ENCODE results near the gene ADCY1. TPM values are rescaled to one million over a fixed set of nuclear protein-coding genes. Genes with fewer than 3 reads are reported as not detected.
A peak's percentile ranks its signal among the peaks of the same experiment; 100 is the strongest.

The ADCY1 gene
- total RNA-seq, 4 donors from 2014 or later: under 0.01 to 1.5 (median 0.18) TPM

DNA sequence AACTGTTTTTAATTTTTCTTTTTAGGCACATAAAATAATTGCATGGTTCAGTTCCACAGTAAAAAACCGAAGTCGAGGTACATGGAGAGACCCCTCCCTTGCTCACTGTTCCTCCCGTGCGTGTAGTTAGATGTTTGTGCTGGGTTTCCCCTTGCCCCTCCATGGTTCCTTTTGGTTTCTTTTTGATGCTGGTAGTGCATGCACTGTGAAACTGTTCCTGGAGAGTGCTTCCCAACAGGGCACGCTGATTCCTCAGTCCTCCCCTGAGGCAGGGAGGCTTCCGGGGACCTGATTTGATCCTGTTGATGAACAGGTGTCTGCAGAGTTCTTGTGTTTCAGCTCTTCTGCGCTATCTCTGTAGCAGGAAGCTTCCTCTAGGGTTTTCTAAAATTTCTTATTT, 69.5 kb downstream of the ADCY1 start:
- H3K4me1 ChIP-seq: no peaks in the 10 kb centered on the region
- H3K27me3 ChIP-seq: no peaks in the 10 kb centered on the region
- TF ChIP-seq, protein P1, sequence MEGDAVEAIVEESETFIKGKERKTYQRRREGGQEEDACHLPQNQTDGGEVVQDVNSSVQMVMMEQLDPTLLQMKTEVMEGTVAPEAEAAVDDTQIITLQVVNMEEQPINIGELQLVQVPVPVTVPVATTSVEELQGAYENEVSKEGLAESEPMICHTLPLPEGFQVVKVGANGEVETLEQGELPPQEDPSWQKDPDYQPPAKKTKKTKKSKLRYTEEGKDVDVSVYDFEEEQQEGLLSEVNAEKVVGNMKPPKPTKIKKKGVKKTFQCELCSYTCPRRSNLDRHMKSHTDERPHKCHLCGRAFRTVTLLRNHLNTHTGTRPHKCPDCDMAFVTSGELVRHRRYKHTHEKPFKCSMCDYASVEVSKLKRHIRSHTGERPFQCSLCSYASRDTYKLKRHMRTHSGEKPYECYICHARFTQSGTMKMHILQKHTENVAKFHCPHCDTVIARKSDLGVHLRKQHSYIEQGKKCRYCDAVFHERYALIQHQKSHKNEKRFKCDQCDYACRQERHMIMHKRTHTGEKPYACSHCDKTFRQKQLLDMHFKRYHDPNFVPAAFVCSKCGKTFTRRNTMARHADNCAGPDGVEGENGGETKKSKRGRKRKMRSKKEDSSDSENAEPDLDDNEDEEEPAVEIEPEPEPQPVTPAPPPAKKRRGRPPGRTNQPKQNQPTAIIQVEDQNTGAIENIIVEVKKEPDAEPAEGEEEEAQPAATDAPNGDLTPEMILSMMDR (IDR thresholded peaks at IDR 0.05): no peak
- TF ChIP-seq POLR2A (IDR thresholded peaks at IDR 0.05): no peak
- H3K36me3 ChIP-seq: no peaks in the 10 kb centered on the region
- no peak overlapping the region for H3K4me3 ChIP-seq
- no peak overlapping the region for H3K27ac ChIP-seq
- DNase-seq: no peak
- no peaks in the 10 kb centered on the region for H3K9me3 ChIP-seq

DNA sequence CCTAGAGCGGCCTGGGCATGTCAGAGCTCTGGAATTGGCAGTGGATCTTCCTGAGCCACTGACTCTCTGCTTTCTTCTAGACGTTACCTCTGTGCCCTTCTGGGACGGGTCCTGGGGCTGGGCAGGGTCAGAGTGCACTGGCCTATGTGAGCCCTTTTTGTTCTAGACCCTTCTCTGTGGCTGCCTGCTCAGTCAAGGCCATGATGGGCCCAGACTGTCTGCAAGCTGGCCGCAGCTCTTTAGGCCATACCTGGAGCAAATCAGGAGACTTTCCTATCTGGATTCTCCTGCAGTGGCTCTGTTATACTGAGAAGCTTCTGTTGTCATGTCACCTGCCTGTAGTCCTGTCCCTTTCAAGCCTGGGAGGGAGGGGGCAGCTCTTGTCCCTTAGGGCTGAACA, 70.1 kb downstream of the ADCY1 start:
- no peak for DNase-seq
- Histone ChIP-seq H3K4me1 (no peaks in the 10 kb centered on the region), H3K4me3 (no peak overlapping the region), H3K27ac (no peak overlapping the region), H3K27me3 (no peaks in the 10 kb centered on the region), H3K9me3 (no peaks in the 10 kb centered on the region), H3K36me3 (no peaks in the 10 kb centered on the region)
- TF ChIP-seq, protein P1 (IDR thresholded peaks at IDR 0.05): no peak
- TF ChIP-seq POLR2A (IDR thresholded peaks at IDR 0.05): no peak

DNA sequence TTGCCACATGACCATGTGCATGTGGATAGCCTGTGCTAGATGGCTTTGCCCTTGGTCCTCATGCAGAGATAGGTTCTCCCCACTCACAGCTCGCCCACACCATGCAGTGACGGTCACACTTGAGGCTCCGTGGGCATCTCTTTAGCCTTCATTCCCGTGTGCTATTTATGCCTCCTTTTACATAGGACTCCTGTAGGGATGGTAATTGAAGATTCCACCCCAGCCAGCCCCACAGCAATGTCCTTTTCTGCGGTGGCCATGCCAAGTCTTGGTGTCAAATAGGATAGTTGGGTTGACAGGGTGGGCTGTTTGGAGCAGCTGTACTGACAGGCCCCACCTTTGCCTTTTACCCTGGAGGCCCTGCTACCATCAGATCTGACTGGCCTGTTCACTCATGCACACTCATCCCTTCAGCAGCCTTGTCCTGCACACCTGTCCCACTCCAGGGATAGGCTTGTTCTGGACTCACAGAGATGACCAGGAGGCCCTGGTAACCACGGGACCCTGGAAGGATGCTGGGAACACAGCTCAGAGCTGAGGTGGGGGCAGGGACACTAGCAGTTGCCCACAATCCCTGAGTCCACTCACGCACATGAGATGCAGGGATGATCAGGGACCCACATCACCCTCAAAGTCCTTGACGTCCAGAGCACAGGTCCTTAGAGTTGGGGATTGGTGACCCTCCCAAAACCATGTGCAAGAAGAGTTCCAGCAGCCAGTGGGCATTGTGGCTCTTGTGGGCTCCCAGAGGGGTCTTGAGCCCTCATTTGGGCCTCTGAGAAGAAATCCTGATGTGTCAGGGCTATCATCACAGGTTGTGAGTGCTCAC, 71.2 kb downstream of the ADCY1 start:
- Histone ChIP-seq H3K36me3 (no peaks in the 10 kb centered on the region), H3K27me3 (no peaks in the 10 kb centered on the region), H3K4me3 (no peak overlapping the region), H3K9me3 (no peaks in the 10 kb centered on the region), H3K27ac (no peak overlapping the region), H3K4me1 (no peaks in the 10 kb centered on the region)
- DNase-seq: no peak
- TF ChIP-seq, protein P1 (IDR thresholded peaks at IDR 0.05): no peak
- TF ChIP-seq POLR2A (IDR thresholded peaks at IDR 0.05): no peak

DNA sequence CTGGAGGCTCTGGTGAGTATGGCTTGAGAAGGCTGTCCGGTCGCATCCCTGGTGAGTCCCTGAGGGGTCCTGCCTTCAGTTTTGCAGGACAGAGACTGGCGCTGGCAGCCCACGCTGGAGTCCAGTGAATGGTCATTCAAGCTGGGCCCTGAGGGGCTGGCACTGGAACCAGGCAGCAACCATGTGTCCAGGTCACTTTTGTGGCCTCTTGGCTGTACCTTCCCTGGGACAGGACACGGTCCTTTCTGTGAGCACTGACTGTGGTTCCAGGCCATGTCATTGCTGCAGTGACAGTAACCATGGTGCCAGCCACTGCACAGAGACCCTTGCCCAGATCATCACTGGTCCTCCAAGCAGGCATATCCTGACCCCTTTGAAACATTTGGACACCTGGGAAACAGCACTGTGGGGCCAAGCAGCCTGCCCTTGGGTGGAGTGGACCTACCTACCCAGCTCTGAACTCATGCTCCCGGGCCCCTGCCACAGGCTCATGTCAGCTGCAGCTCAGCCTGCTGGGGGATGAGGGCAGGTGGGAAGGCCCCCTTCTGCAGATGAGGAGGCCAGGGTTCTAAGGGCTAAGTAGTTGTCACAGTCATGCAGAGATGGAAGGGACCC, 72.1 kb downstream of the ADCY1 start:
- no peaks in the 10 kb centered on the region for H3K36me3 ChIP-seq
- H3K4me3 ChIP-seq: no peak overlapping the region
- no peaks in the 10 kb centered on the region for H3K4me1 ChIP-seq
- no peak overlapping the region for H3K27ac ChIP-seq
- TF ChIP-seq POLR2A (IDR thresholded peaks at IDR 0.05): no peak
- TF ChIP-seq, protein P1 (IDR thresholded peaks at IDR 0.05): no peak
- DNase-seq: peak in 2 of 3 donors; percentile 3 to 40
- peaks cover 0 to 5% (median 0%) of the 10 kb centered on the region in 4 donors for H3K9me3 ChIP-seq
- H3K27me3 ChIP-seq: no peaks in the 10 kb centered on the region

DNA sequence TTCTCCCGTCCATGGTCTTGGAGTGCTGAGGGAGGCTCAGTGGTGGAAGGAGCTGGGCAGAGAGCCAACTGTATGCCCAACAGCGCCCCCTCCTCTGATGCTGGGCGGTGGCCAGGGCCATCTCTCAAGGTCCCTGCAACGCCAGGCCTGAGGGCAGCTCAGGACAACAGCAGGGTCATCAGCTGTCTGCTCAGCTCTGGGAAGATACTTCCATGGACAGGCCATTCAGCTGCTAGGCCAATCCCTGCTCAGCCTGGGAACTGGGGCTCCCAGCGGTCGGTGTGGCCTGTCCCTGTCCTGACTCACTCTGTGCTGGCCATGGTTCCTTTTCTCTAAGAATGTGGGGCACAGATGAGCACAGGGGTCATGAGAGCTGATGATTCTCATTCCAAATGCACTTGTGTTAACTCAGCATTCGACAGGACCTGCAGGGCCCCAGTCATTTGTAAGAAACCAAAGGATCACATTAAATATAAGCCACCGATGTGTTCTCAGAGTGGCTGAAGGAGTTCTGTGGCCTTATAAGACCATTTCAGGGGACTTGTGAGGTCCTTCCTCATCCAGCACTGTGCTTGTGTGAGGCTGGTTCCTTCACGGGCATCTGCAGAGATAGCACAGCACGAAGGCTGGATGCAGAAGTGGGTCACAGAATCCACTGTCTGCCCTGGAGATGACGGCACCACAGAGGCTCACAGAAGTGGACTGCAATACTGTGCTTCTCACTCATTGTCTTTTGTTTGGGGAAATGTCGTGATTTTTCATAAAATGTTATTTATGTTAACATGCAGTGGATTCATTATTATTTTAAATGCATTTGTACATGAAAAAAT, 73.0 kb downstream of the ADCY1 start:
- TF ChIP-seq, protein P1 (IDR thresholded peaks at IDR 0.05): no peak
- TF ChIP-seq POLR2A (IDR thresholded peaks at IDR 0.05): no peak
- DNase-seq: peak in 2 of 3 donors; percentile 12 to 33
- H3K36me3 ChIP-seq: no peaks in the 10 kb centered on the region
- H3K9me3 ChIP-seq: peaks cover 0 to 5% (median 0%) of the 10 kb centered on the region in 4 donors
- H3K4me1 ChIP-seq: no peaks in the 10 kb centered on the region
- H3K27me3 ChIP-seq: no peaks in the 10 kb centered on the region
- no peak overlapping the region for H3K4me3 ChIP-seq
- no peak overlapping the region for H3K27ac ChIP-seq

All from Peyer's patch (tissue), 4 donors.